ENCODE measurements around the gene SF3B3. TPM values are rescaled to one million over a fixed set of nuclear protein-coding genes. Genes with fewer than 3 reads are reported as not detected.

SF3B3 gene
- total and polyA plus RNA-seq, 7 donors, result 23.8 to 98.5 (median 58.1) TPM

DNA sequence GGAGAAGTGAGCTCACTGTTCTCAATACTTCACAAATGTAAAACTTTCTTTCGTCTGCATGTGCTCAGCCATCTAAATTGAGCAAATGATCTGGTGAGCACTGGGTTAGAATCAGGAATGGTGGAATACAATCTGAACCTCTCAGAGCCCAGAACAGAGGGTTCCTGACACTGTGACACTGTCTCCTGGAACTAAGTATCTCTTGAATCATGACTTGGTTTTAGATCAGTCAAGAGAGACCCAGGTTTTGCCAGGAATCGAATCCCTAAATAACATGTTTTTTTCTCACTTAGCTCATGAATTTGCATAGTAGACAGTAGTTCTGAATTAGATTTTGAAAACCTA, 49.3 kb downstream of the SF3B3 start:
- intact Hi-C loops (cut with DNase I), result no loop called here
- Histone ChIP-seq H3K27me3 (no peaks in the 10 kb centered on the region), H3K4me1 (peaks cover 0 to 46% (median 35%) of the 10 kb centered on the region in 4 donors)

DNA sequence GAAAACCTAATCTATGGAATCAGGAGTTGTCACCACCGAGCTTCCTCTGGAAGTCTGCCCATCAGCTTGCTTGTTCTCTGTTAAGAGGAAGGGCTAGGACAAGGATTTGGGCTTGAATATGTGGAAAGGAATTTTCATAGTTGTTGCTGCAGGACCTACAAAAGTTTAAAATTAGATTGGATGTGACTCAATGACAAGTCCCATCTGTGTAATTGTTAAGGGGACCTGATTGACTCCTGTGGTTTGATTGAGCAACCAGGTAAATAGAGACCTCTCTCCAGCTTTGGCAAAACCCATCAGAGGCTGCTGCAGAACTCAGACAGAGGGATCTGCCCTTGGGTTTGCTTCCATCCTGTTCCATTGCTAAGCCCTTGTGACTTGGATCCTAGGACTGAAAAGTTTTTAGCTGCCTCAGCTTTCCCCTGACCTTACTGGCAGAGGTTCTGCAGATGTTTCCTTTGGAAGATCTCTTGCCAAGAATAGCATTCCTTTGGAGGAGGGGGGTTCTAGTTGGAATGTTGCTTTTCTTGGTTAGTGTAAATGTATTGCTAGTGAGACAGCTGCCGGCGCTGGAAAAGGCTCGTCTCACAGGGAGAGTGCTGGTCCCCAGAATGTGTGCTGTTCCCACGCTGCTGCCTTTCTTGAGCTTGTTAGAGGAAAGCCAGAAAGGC, 50.0 kb downstream of the SF3B3 start:
- DNase-seq, result peak; percentile 83
- peaks cover 29 to 47% (median 42%) of the 10 kb centered on the region in 4 donors for H3K36me3 ChIP-seq
- H3K4me1 ChIP-seq, result peaks cover 0 to 46% (median 35%) of the 10 kb centered on the region in 4 donors
- H3K27me3 ChIP-seq, result no peaks in the 10 kb centered on the region
- intact Hi-C loops (cut with DNase I), result no loop called here
- 74 to 82% methylated on average over 5 of the region's 5 CpGs for WGBS, 2 donors
- TF ChIP-seq, protein P1, sequence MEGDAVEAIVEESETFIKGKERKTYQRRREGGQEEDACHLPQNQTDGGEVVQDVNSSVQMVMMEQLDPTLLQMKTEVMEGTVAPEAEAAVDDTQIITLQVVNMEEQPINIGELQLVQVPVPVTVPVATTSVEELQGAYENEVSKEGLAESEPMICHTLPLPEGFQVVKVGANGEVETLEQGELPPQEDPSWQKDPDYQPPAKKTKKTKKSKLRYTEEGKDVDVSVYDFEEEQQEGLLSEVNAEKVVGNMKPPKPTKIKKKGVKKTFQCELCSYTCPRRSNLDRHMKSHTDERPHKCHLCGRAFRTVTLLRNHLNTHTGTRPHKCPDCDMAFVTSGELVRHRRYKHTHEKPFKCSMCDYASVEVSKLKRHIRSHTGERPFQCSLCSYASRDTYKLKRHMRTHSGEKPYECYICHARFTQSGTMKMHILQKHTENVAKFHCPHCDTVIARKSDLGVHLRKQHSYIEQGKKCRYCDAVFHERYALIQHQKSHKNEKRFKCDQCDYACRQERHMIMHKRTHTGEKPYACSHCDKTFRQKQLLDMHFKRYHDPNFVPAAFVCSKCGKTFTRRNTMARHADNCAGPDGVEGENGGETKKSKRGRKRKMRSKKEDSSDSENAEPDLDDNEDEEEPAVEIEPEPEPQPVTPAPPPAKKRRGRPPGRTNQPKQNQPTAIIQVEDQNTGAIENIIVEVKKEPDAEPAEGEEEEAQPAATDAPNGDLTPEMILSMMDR (IDR thresholded peaks at IDR 0.05), result no peak
- TF ChIP-seq POLR2AphosphoS5 (IDR thresholded peaks at IDR 0.05) (peak in 3 of 4 donors; percentile 46 to 75 (median 60)), EP300 (IDR thresholded peaks at IDR 0.05) (no peak), POLR2A (IDR thresholded peaks at IDR 0.05) (no peak)
- no peak overlapping the region for H3K4me3 ChIP-seq
- H3K27ac ChIP-seq, result peak overlapping the region; percentile 48 to 69 (median 54)
- H3K9me3 ChIP-seq, result no peaks in the 10 kb centered on the region

More for the DNA sequence above, 49.3 kb downstream of the SF3B3 start:
- TF ChIP-seq POLR2A (IDR thresholded peaks at IDR 0.05) (no peak), POLR2AphosphoS5 (IDR thresholded peaks at IDR 0.05) (no peak), EP300 (IDR thresholded peaks at IDR 0.05) (no peak)
- TF ChIP-seq, protein P1 (IDR thresholded peaks at IDR 0.05), result no peak
- DNase-seq, result no peak
- Histone ChIP-seq H3K9me3 (no peaks in the 10 kb centered on the region), H3K36me3 (peaks cover 34 to 54% (median 47%) of the 10 kb centered on the region in 4 donors), H3K4me3 (no peak overlapping the region), H3K27ac (peak overlapping the region; percentile 48 to 69 (median 54))
- 82 to 84% methylated on average over 2 of the region's 2 CpGs for WGBS, 2 donors

DNA sequence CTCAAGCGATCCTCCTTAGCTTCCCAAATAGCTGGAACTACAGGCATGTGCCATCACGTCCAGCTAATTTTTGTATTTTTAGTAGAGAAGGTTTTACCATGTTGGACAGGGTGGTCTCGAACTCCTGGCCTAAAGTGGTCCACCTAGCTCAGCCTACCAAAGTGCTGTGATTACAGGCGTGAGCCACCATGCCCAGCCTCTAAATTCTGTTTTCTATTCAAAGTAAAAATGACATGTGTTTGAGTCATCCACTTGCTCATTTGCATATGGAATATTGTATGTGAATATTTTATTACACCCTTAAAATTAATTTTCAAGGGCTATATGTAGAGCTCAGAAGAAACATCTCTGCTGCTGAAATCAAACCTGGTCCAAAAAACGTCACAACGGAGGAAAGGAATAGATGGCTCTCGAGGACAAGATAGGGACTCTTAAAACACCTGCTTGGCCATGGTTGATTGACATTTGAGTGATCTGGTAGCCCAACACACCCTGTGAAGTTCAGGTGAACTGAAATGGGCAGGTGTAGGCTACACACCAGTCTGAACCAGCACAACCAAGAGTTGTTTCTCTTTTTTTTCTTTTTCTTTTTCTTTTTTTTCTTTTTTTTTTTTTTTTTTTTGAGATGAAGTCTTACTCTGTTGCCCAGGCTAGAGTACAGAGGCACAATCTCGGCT, 51.1 kb downstream of the SF3B3 start:
- no peak overlapping the region for H3K4me3 ChIP-seq
- TF ChIP-seq POLR2A (IDR thresholded peaks at IDR 0.05), result no peak
- TF ChIP-seq POLR2AphosphoS5 (IDR thresholded peaks at IDR 0.05), result no peak
- no peak for TF ChIP-seq EP300 (IDR thresholded peaks at IDR 0.05)
- TF ChIP-seq, protein P1 (IDR thresholded peaks at IDR 0.05), result no peak
- peaks cover 19 to 36% (median 30%) of the 10 kb centered on the region in 4 donors for H3K36me3 ChIP-seq
- H3K27me3 ChIP-seq, result no peaks in the 10 kb centered on the region
- DNase-seq, result no peak
- H3K4me1 ChIP-seq, result peaks cover 0 to 53% (median 41%) of the 10 kb centered on the region in 4 donors
- no peaks in the 10 kb centered on the region for H3K9me3 ChIP-seq
- peak overlapping the region in 3 of 4 donors; percentile 48 to 69 (median 53) for H3K27ac ChIP-seq
- WGBS, 2 donors, result 88 to 92% methylated on average over 8 of the region's 8 CpGs
- intact Hi-C loops (cut with DNase I), result loop anchor here (5.0 kb wide), 1 partner anchor 78 kb away; no protein-coding TSS in a partner anchor

DNA sequence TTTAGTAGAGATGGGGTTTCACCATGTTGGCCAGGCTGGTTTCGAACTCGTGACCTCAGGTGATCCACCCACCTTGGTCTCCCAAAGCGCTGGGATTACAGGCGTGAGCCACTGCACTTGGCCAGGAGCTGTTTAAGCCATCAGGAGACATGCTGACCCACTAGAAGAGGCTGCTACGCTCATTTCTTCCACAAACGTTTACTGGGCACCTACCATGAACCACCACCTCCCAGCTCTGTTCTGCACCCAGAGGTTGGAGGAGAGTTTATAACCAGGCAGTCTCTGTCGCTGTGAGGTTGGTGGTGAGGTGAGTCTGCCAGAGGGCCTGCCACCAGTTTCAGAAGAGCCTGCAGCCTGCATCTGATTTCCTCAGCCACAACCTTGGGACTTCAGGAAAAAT, 51.8 kb downstream of the SF3B3 start:
- H3K36me3 ChIP-seq, result peaks cover 14 to 29% (median 24%) of the 10 kb centered on the region in 4 donors
- no peak for DNase-seq
- WGBS, 2 donors, result 86 to 87% methylated on average over 7 of the region's 7 CpGs
- no peaks in the 10 kb centered on the region for H3K9me3 ChIP-seq
- peaks cover 0 to 57% (median 43%) of the 10 kb centered on the region in 4 donors for H3K4me1 ChIP-seq
- TF ChIP-seq POLR2AphosphoS5 (IDR thresholded peaks at IDR 0.05) (no peak), EP300 (IDR thresholded peaks at IDR 0.05) (no peak), POLR2A (IDR thresholded peaks at IDR 0.05) (no peak)
- TF ChIP-seq, protein P1 (IDR thresholded peaks at IDR 0.05), result no peak
- intact Hi-C loops (cut with DNase I), result loop anchor here (5.0 kb wide), 1 partner anchor 77 kb away; no protein-coding TSS in a partner anchor
- H3K27ac ChIP-seq, result peak overlapping the region in 1 of 4 donors; percentile 44
- no peaks in the 10 kb centered on the region for H3K27me3 ChIP-seq
- H3K4me3 ChIP-seq, result no peak overlapping the region
